ENCODE data around the gene HECTD4. TPM values are rescaled to one million over a fixed set of nuclear protein-coding genes. Genes with fewer than 3 reads are reported as not detected.

HECTD4 gene
- total RNA-seq, 1 donor from 2014 or later, result 49.4 TPM

DNA sequence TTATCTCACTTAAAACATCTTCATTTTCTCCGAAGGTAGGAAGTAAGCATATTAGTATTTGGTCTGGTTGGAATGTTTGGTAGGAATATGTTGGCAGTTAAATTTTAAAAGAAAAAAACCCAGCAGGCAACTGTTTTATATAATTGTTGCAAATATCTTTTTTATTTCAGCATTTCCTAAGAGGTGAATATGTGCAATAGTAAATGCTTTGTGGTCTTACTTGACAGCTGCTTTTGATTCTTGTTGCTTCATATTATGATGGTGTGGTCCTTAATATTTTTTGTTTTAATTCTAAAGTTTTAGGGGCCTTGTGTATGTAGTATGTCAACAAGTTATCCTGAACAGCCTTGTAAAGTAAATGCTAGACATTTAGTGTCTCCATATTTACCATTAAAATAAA, 250.5 kb downstream of the HECTD4 start:
- H3K36me3 Mint-ChIP-seq (ENCODE audit: low read depth), result peaks cover 2% of the 10 kb centered on the region

DNA sequence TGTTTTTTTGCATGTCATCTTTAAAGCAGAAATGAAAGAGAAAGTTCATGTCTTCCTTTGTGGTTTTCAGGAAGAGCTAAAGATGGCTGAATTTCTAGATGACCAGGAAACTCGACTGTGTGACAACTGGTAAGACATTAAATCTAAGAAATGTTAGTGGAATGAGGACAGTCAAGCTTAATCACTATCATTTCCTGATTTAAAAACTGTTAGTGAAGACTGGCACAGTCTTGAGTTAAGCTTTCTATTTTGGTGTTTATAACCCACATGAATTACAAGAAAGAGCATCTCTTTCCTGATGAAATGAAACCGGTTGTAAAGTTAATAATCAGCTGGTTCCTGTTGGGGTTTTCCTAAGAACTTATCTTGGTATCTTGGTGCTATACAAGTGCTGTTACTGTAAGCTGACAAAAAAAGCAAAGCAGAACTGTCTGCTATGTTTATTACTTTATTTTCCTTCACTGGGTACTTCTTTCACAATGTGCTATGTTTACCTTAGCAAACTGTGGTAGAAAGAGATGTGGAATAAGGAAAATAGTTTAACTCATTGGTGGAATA, 251.7 kb downstream of the HECTD4 start:
- Mint-ChIP-seq H3K27ac (ENCODE audit: unreplicated experiment) (no peak overlapping the region), H3K27me3 (ENCODE audit: low read depth) (no peaks in the 10 kb centered on the region), H3K9me3 (no peaks in the 10 kb centered on the region), H3K4me3 (no peak overlapping the region), H3K4me1 (peaks cover 11% of the 10 kb centered on the region), H3K36me3 (ENCODE audit: low read depth) (peaks cover 2% of the 10 kb centered on the region)
- DNase-seq (ENCODE audit: low read depth, low spot score), result no peak
- TF ChIP-seq, protein P1, sequence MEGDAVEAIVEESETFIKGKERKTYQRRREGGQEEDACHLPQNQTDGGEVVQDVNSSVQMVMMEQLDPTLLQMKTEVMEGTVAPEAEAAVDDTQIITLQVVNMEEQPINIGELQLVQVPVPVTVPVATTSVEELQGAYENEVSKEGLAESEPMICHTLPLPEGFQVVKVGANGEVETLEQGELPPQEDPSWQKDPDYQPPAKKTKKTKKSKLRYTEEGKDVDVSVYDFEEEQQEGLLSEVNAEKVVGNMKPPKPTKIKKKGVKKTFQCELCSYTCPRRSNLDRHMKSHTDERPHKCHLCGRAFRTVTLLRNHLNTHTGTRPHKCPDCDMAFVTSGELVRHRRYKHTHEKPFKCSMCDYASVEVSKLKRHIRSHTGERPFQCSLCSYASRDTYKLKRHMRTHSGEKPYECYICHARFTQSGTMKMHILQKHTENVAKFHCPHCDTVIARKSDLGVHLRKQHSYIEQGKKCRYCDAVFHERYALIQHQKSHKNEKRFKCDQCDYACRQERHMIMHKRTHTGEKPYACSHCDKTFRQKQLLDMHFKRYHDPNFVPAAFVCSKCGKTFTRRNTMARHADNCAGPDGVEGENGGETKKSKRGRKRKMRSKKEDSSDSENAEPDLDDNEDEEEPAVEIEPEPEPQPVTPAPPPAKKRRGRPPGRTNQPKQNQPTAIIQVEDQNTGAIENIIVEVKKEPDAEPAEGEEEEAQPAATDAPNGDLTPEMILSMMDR (conservative IDR thresholded peaks at IDR 0.05), result no peak

More for the DNA sequence above, 250.5 kb downstream of the HECTD4 start:
- Mint-ChIP-seq H3K4me3 (no peak overlapping the region), H3K27ac (ENCODE audit: unreplicated experiment) (no peak overlapping the region), H3K27me3 (ENCODE audit: low read depth) (no peaks in the 10 kb centered on the region), H3K9me3 (no peaks in the 10 kb centered on the region), H3K4me1 (peaks cover 6% of the 10 kb centered on the region)
- no peak for DNase-seq (ENCODE audit: low read depth, low spot score)
- TF ChIP-seq, protein P1 (conservative IDR thresholded peaks at IDR 0.05), result no peak

GRCh38 chr12:112126911-112127310, 255.3 kb downstream of the HECTD4 start:
- Mint-ChIP-seq H3K4me1 (peaks cover 19% of the 10 kb centered on the region), H3K27ac (ENCODE audit: unreplicated experiment) (no peak overlapping the region), H3K4me3 (peak overlapping the region; percentile 94), H3K36me3 (ENCODE audit: low read depth) (no peaks in the 10 kb centered on the region), H3K9me3 (no peaks in the 10 kb centered on the region), H3K27me3 (ENCODE audit: low read depth) (no peaks in the 10 kb centered on the region)
- no peak for DNase-seq (ENCODE audit: low read depth, low spot score)
- TF ChIP-seq, protein P1 (conservative IDR thresholded peaks at IDR 0.05), result no peak

DNA sequence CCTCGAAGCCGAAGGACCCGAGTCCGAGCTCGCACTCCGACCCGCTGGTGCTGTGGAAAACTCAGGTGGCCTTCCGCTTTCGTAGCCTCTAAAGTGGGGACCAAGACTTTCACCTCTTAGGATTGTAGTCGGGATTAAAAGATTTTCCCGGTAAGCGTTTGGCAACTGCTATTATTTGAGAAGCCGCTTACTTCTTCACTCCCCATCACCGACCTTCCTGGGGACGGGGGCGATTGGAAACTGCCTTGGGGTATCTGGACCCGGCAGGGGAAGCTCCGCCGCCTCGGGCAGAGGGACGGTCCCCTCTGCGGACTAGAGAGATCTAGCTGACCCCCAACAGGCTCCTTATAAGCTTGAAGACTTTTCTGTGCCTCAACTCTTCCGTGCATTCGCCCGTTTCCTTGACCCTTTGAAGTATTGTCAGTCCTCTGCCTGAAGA, 256.2 kb downstream of the HECTD4 start:
- TF ChIP-seq, protein P1 (conservative IDR thresholded peaks at IDR 0.05), result no peak
- H3K4me3 Mint-ChIP-seq, result peak overlapping the region; percentile 94
- H3K36me3 Mint-ChIP-seq (ENCODE audit: low read depth), result no peaks in the 10 kb centered on the region
- no peak for DNase-seq (ENCODE audit: low read depth, low spot score)
- no peaks in the 10 kb centered on the region for H3K27me3 Mint-ChIP-seq (ENCODE audit: low read depth)
- peaks cover 19% of the 10 kb centered on the region for H3K4me1 Mint-ChIP-seq
- no peaks in the 10 kb centered on the region for H3K9me3 Mint-ChIP-seq
- H3K27ac Mint-ChIP-seq (ENCODE audit: unreplicated experiment), result peak overlapping the region; percentile 12

- Mint-ChIP-seq H3K9me3 (no peaks in the 10 kb centered on the region), H3K27ac (ENCODE audit: unreplicated experiment) (peak within 1 kb of the TSS; percentile 57), H3K36me3 (ENCODE audit: low read depth) (no peaks in the 10 kb centered on the region), H3K4me1 (peaks cover 19% of the 10 kb centered on the region), H3K4me3 (peak within 1 kb of the TSS; percentile 94), H3K27me3 (ENCODE audit: low read depth) (no peaks in the 10 kb centered on the region)
- DNase-seq (ENCODE audit: low read depth, low spot score), result peak; percentile 99
- TF ChIP-seq, protein P1 (conservative IDR thresholded peaks at IDR 0.05), result no peak
Measured at GRCh38 chr12:112125250-112125999, 256.8 kb downstream of the HECTD4 start, which contains the start of gene TRAFD1. Gene TRAFD1 (plus strand): TSS chr12:112125560. CDS start chr12:112130523, 4,963 bp downstream.

Data from neural crest cell (in vitro differentiated cells).